GM13976 (cell line): ENCODE results near the gene EIF2S2.

ENCODE experiments used
- DNase-seq: peaks from one replicate; pipeline ENCODE4 v3.0.0; 2012; ENCODE audit warnings: low spot score
- CTCF ChIP-seq: IDR thresholded peaks from 2 replicates; pipeline ENCODE4 v1.5.1; 2012; ENCODE audit warnings: borderline replicate concordance, mild to moderate bottlenecking; ENCODE audit not compliant: insufficient read depth; ENCODE audit errors: extremely low read depth, missing control alignments, control extremely low read depth
- in situ Hi-C: fragments of 300-500 bp; cut with MboI; formaldehyde crosslinking; loops from one replicate; pipeline ENCODE4 v1.12.0; 2022; ENCODE audit warnings: low sequenced_read_pairs, mixed read lengths, inconsistent platforms; ENCODE audit not compliant: unreplicated experiment

The EIF2S2 gene

GRCh38 chr20:34104059-34104458, 8.0 kb downstream of the EIF2S2 start:
- no peak for DNase-seq
- in situ Hi-C loops: no loop called here

GRCh38 chr20:34102342-34102741, 9.7 kb downstream of the EIF2S2 start:
- TF ChIP-seq CTCF: no peak
- in situ Hi-C loops: no loop called here
- no peak for DNase-seq

More at GRCh38 chr20:34104059-34104458, 8.0 kb downstream of the EIF2S2 start:
- no peak for TF ChIP-seq CTCF

GRCh38 chr20:34100576-34100975, 11.5 kb downstream of the EIF2S2 start:
- TF ChIP-seq CTCF: no peak
- in situ Hi-C loops: no loop called here
- no peak for DNase-seq

- DNase-seq: no peak
- in situ Hi-C loops: no loop called here
- no peak for TF ChIP-seq CTCF
Measured at GRCh38 chr20:34099675-34100074, 12.4 kb downstream of the EIF2S2 start.

DNA sequence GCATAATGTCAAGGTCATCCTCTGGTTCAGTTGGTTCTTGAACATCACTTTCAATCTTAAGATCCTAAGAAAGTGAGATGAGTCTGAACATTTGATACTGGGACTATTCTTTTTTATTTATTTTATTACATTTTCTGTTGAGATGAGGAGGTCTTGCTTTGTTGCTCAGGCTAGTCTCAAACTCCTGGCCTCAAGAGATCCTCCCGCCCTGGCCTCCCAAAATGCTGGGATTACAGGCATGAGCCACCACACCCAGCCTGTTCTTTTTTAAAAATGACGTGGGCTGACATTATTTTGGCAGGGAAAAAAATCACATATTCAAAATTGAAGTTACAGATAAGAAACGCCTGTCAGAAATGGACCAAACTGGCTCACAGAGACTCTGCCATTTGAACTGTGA, 13.5 kb downstream of the EIF2S2 start:
- DNase-seq: no peak
- no peak for TF ChIP-seq CTCF
- in situ Hi-C loops: no loop called here

DNA sequence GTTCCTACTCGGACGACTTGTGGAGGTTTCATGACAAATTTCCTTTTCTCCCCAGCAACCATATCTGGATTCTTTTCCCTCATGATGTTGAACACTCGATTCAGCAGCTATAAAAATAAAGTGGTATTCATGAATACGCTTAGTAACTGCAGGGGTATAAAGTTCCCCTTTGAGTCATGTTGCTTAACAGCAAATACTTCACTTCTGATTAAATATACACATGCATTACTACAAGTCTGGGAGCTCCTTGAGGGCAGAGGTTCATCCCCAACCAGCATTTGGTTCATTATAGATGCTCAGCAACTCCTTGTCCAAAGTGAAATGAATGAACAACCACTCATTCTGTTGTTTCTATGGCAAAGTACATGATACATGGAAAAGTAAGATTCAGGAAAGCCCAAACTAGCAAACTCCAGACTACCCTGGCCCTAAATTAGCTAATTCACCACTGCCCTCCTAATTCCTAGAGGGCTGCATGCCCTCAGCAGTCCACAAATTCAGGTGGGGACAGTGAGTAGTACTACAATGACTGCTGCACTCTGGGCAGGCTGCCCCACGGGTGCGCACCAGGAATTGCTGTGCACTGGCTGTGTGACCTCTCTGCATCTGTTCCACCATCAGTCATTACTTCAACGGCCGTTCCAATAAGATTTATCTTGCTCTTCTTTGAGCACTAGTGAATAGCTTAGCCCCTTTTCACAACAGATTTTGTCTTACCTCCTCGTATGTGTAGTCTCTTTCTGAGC, 15.2 kb downstream of the EIF2S2 start:
- in situ Hi-C loops: no loop called here

More for the DNA sequence above, 15.2 kb downstream of the EIF2S2 start:
- no peak for TF ChIP-seq CTCF
- DNase-seq: no peak
